Caki2 (cell line): ENCODE results near the gene CUEDC1. TPM values are rescaled to one million over a fixed set of nuclear protein-coding genes. Genes with fewer than 3 reads are reported as not detected.

Experiments
- DNase-seq: peaks from one replicate; pipeline ENCODE4 v3.0.0-alpha.2; 2015; ENCODE audit warnings: low read depth
- in situ Hi-C: cut with HindIII; loops from 2 replicates; pipeline ENCODE4 v1.10.0; 2016; ENCODE audit warnings: low sequenced_read_pairs, low pct_unique_long_range_greater_than_20kb, mixed read lengths
- total RNA-seq: library from RNA; depleted of rRNA; stranded (reverse); fragments of >200 nt; shearing (Covaris generic); gene quantifications from 2 replicates; pipeline ENCODE4 v1.2.3, GENCODE V29; 2014; ENCODE audit warnings: low replicate concordance

CUEDC1 gene
- total RNA-seq, 1 experiment from 2014 or later, result 24.8 TPM

- in situ Hi-C loops, result no loop called here
- no peak for DNase-seq
These were observed 44.5 kb downstream of the CUEDC1 start for GRCh38 chr17:57910462-57911420.

- in situ Hi-C loops, result no loop called here
These were observed 45.7 kb downstream of the CUEDC1 start for GRCh38 chr17:57909551-57909950.

GRCh38 chr17:57908278-57908677, 46.9 kb downstream of the CUEDC1 start:
- no peak for DNase-seq
- in situ Hi-C loops, result no loop called here

More at GRCh38 chr17:57909551-57909950, 45.7 kb downstream of the CUEDC1 start:
- no peak for DNase-seq

GRCh38 chr17:57906910-57907309, 48.3 kb downstream of the CUEDC1 start:
- in situ Hi-C loops, result no loop called here
- DNase-seq, result peak; percentile 45

GRCh38 chr17:57905875-57906455, 49.2 kb downstream of the CUEDC1 start:
- in situ Hi-C loops, result no loop called here
- DNase-seq, result no peak

- DNase-seq, result no peak
- in situ Hi-C loops, result no loop called here
These were observed 51.3 kb downstream of the CUEDC1 start for GRCh38 chr17:57903961-57904360.

GRCh38 chr17:57902800-57903759, 52.1 kb downstream of the CUEDC1 start:
- peak; percentile 98 for DNase-seq
- in situ Hi-C loops, result no loop called here

GRCh38 chr17:57902117-57902799, 53.0 kb downstream of the CUEDC1 start:
- in situ Hi-C loops, result no loop called here
- peak; percentile 74 for DNase-seq

- DNase-seq, result no peak
- in situ Hi-C loops, result no loop called here
These were observed 54.0 kb downstream of the CUEDC1 start for GRCh38 chr17:57900991-57901743.

- in situ Hi-C loops, result no loop called here
- DNase-seq, result no peak
These were observed 55.4 kb downstream of the CUEDC1 start for GRCh38 chr17:57899822-57900221.

- in situ Hi-C loops, result no loop called here
- no peak for DNase-seq
These were observed 55.8 kb downstream of the CUEDC1 start for GRCh38 chr17:57899391-57899790.

- in situ Hi-C loops, result no loop called here
- DNase-seq, result no peak
These were observed 56.5 kb downstream of the CUEDC1 start for GRCh38 chr17:57898487-57899311.

- in situ Hi-C loops, result no loop called here
- DNase-seq, result peak; percentile 31
These were observed 59.7 kb downstream of the CUEDC1 start for GRCh38 chr17:57895382-57896060.

- in situ Hi-C loops, result no loop called here
- no peak for DNase-seq
These were observed 60.4 kb downstream of the CUEDC1 start for GRCh38 chr17:57894848-57895247.

GRCh38 chr17:57892820-57893595, 62.2 kb downstream of the CUEDC1 start:
- DNase-seq, result peak; percentile 87
- in situ Hi-C loops, result no loop called here
